Astrocyte of the spinal cord (primary cell): Measurements from ENCODE around the gene C6orf89.
"Not testable (repeated sequence)": the region's sequence is repeated elsewhere in the genome, so short reads cannot be mapped to it uniquely, and the experiment has no call there.

ENCODE experiments used
- DNase-seq: peaks from one replicate; pipeline ENCODE4 v3.0.0; 2011; ENCODE audit warnings: low read depth, low spot score
- H3K4me3 ChIP-seq: 2 replicates; pipeline ENCODE4 v1.5.1; 2011; ENCODE audit warnings: low read depth, mild to moderate bottlenecking, low read length, moderate library complexity
- CTCF ChIP-seq: IDR thresholded peaks from 2 replicates; pipeline ENCODE4 v1.5.1; 2012; ENCODE audit warnings: low read depth, mild to moderate bottlenecking, low read length, inconsistent platforms
- in situ Hi-C: cut with HindIII; loops from 2 replicates; pipeline ENCODE4 v1.10.0; 2017; ENCODE audit warnings: low sequenced_read_pairs

The C6orf89 gene

DNA sequence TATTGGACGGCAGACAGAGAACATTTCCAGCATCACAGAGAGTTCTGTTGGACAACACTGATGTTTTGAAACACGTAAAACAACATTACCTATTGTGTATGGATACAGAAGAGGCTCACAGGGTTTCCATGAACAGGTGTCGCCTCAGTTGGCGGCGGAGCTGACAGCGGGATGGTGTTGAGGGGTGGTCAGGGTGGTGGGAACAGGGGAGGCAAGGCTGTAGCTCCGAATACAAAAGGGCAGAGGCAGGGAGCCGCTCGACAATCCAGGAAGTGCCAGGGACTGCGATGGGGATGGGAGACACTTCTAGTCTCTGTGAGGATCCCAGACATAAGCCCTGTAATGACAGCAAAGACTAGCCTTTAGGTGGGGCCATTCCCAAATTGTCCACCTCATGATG, 54.3 kb downstream of the C6orf89 start:
- in situ Hi-C loops: no loop called here

GRCh38 chr6:36941561-36941960, 55.8 kb downstream of the C6orf89 start:
- H3K4me3 ChIP-seq, in situ Hi-C loops, DNase-seq: not testable (repeated sequence)

More for the DNA sequence above, 54.3 kb downstream of the C6orf89 start:
- H3K4me3 ChIP-seq: no peak overlapping the region
- DNase-seq: no peak
- no peak for TF ChIP-seq CTCF

GRCh38 chr6:36942329-36942728, 56.6 kb downstream of the C6orf89 start:
- DNase-seq, in situ Hi-C loops, H3K4me3 ChIP-seq: not testable (repeated sequence)

DNA sequence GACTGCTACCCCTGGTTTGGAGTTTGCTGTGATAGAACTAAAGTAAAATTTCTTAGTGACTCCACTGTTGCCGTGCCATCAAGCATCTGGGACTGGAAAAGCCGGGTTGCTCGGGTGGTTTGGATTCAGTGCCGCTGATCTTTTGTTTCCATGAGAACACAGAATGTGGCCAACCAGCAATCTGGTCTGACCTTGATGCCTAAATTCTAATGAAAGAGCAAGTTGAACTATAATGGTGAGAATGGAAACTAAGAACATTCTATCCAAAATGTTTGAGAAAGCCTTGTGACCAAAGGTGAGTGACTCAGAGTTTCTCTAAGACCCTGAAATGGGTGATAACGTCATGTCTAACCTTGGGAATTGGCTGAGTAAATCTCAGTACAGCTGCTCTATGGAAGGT, 58.9 kb downstream of the C6orf89 start:
- in situ Hi-C loops: no loop called here
- no peak for TF ChIP-seq CTCF
- no peak overlapping the region for H3K4me3 ChIP-seq
- no peak for DNase-seq

- DNase-seq: no peak
- H3K4me3 ChIP-seq: no peak overlapping the region
- TF ChIP-seq CTCF: no peak
- in situ Hi-C loops: no loop called here
Observed at GRCh38 chr6:36945301-36945700, 59.5 kb downstream of the C6orf89 start.

DNA sequence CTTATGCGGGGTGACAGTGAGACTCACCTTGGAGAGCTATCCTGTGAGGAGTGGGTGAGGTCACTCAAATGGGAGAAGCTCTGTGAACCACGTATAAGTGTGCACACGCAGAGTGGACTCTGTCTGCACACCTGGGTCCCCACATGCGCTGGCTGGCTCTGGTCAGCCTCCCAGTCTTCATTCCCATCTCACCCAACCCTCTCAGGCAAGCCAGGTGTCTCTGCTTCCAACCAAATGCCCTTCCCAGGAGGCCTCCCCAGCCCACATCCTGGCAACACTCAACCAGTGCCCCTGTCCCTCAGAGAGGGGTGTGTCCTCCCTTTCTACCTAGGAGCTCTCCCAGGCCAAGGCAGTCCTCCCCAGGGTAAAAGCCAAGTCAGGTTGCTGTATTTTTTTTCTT, 60.8 kb downstream of the C6orf89 start:
- H3K4me3 ChIP-seq: no peak overlapping the region
- in situ Hi-C loops: no loop called here

GRCh38 chr6:36947570-36948351, 62.0 kb downstream of the C6orf89 start:
- H3K4me3 ChIP-seq: no peak overlapping the region
- no peak for DNase-seq
- in situ Hi-C loops: no loop called here
- no peak for TF ChIP-seq CTCF

More for the DNA sequence above, 60.8 kb downstream of the C6orf89 start:
- DNase-seq: no peak
- TF ChIP-seq CTCF: no peak

DNA sequence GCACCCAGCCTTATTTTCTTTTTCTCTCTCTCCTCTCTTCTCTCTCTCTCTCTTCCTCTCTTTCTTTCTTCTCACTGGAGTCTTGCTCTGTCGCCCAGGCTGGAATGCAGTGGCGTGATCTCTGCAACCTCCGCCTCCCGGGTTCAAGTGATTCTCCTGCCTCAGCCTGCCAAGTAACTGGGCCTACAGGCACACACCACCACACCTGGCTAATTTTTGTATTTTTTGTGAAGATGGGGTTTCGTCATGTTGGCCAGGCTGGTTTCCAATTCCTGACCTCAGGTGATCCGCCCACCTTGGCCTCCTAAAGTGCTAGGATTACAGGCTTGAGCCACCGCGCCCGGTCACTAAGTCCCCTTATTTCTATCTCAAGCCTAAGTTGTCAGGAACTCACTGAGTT, 63.3 kb downstream of the C6orf89 start:
- H3K4me3 ChIP-seq, DNase-seq, in situ Hi-C loops: not testable (repeated sequence)
